IPS-18c (cell line): ENCODE results near the gene TOMM20.

ENCODE experiments used
- H3K4me3 ChIP-seq: 2 replicates; pipeline ENCODE4 v1.7.0; 2013; ENCODE audit warnings: low read depth, mild to moderate bottlenecking, low read length, moderate library complexity; ENCODE audit not compliant: insufficient read depth
- H3K9me3 ChIP-seq: one replicate; pipeline ENCODE4 v1.6.1; 2013; ENCODE audit warnings: mild to moderate bottlenecking, low read length, moderate library complexity; ENCODE audit not compliant: control insufficient read depth, insufficient read depth

The TOMM20 gene

GRCh38 chr1:235145639-235146038 is 17.0 kb upstream of the TOMM20 start:
- H3K4me3 ChIP-seq: no peak overlapping the region
- H3K9me3 ChIP-seq: no peaks in the 10 kb centered on the region

GRCh38 chr1:235142991-235143390 is 14.4 kb upstream of the TOMM20 start:
- H3K9me3 ChIP-seq: no peaks in the 10 kb centered on the region
- H3K4me3 ChIP-seq: no peak overlapping the region

- Histone ChIP-seq H3K4me3 (no peak overlapping the region), H3K9me3 (no peaks in the 10 kb centered on the region)
Observed at GRCh38 chr1:235139315-235139714, 10.7 kb upstream of the TOMM20 start.

- H3K9me3 ChIP-seq: no peaks in the 10 kb centered on the region
- no peak overlapping the region for H3K4me3 ChIP-seq
Observed at GRCh38 chr1:235138821-235139220, 10.2 kb upstream of the TOMM20 start.

GRCh38 chr1:235136111-235136510 is 7.5 kb upstream of the TOMM20 start:
- no peak overlapping the region for H3K4me3 ChIP-seq
- no peaks in the 10 kb centered on the region for H3K9me3 ChIP-seq

GRCh38 chr1:235134171-235134570 is 5.5 kb upstream of the TOMM20 start:
- no peak overlapping the region for H3K4me3 ChIP-seq
- H3K9me3 ChIP-seq: no peaks in the 10 kb centered on the region

- H3K9me3 ChIP-seq: no peaks in the 10 kb centered on the region
Observed at GRCh38 chr1:235133086-235133485, 4.4 kb upstream of the TOMM20 start.

GRCh38 chr1:235131961-235132360 is 3.3 kb upstream of the TOMM20 start:
- Histone ChIP-seq H3K9me3 (no peaks in the 10 kb centered on the region), H3K4me3 (no peak overlapping the region)

More at GRCh38 chr1:235133086-235133485, 4.4 kb upstream of the TOMM20 start:
- no peak overlapping the region for H3K4me3 ChIP-seq

- Histone ChIP-seq H3K4me3 (no peak overlapping the region), H3K9me3 (no peaks in the 10 kb centered on the region)
Observed at GRCh38 chr1:235130766-235131270, 2.2 kb upstream of the TOMM20 start.

- no peak overlapping the region for H3K4me3 ChIP-seq
Observed at GRCh38 chr1:235129774-235130570, 1.3 kb upstream of the TOMM20 start.

GRCh38 chr1:235127732-235128455 is 743 bp downstream of the TOMM20 start:
- H3K4me3 ChIP-seq: peak overlapping the region; percentile 95
- H3K9me3 ChIP-seq: no peaks in the 10 kb centered on the region

More at GRCh38 chr1:235129774-235130570, 1.3 kb upstream of the TOMM20 start:
- H3K9me3 ChIP-seq: no peaks in the 10 kb centered on the region

- Histone ChIP-seq H3K4me3 (peak overlapping the region; percentile 95), H3K9me3 (no peaks in the 10 kb centered on the region)
Observed at GRCh38 chr1:235127203-235127602, 1.4 kb downstream of the TOMM20 start.

GRCh38 chr1:235124665-235125064 is 4.0 kb downstream of the TOMM20 start:
- Histone ChIP-seq H3K9me3 (no peaks in the 10 kb centered on the region), H3K4me3 (no peak overlapping the region)

- no peaks in the 10 kb centered on the region for H3K9me3 ChIP-seq
- H3K4me3 ChIP-seq: no peak overlapping the region
Observed at GRCh38 chr1:235124111-235124510, 4.5 kb downstream of the TOMM20 start.

GRCh38 chr1:235122348-235122747 is 6.3 kb downstream of the TOMM20 start:
- no peak overlapping the region for H3K4me3 ChIP-seq

GRCh38 chr1:235113183-235113917 is 15.3 kb downstream of the TOMM20 start:
- Histone ChIP-seq H3K4me3 (no peak overlapping the region), H3K9me3 (no peaks in the 10 kb centered on the region)

More at GRCh38 chr1:235122348-235122747, 6.3 kb downstream of the TOMM20 start:
- H3K9me3 ChIP-seq: no peaks in the 10 kb centered on the region
